OCI-LY1 (cell line): Measurements from ENCODE around the gene TECTA.

ENCODE experiments used
- EZH2 ChIP-seq: fragments of 200-600 bp; sonication (generic), shearing (Covaris generic); IDR thresholded peaks from 2 replicates; pipeline ENCODE4 v1.8.0; 2017; ENCODE audit warnings: borderline replicate concordance, mixed run types, mild to moderate bottlenecking, antibody characterized with exemption, low read length, moderate library complexity, mixed read lengths
- TF ChIP-seq, protein P1 (sequence below): fragments of 200-600 bp; sonication (generic), shearing (Covaris generic); IDR thresholded peaks from 2 replicates; pipeline ENCODE4 v1.5.1; 2017; ENCODE audit warnings: mild to moderate bottlenecking, antibody characterized with exemption, low read length, moderate library complexity, mixed read lengths

- TF ChIP-seq, protein P1, sequence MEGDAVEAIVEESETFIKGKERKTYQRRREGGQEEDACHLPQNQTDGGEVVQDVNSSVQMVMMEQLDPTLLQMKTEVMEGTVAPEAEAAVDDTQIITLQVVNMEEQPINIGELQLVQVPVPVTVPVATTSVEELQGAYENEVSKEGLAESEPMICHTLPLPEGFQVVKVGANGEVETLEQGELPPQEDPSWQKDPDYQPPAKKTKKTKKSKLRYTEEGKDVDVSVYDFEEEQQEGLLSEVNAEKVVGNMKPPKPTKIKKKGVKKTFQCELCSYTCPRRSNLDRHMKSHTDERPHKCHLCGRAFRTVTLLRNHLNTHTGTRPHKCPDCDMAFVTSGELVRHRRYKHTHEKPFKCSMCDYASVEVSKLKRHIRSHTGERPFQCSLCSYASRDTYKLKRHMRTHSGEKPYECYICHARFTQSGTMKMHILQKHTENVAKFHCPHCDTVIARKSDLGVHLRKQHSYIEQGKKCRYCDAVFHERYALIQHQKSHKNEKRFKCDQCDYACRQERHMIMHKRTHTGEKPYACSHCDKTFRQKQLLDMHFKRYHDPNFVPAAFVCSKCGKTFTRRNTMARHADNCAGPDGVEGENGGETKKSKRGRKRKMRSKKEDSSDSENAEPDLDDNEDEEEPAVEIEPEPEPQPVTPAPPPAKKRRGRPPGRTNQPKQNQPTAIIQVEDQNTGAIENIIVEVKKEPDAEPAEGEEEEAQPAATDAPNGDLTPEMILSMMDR, result no peak
- TF ChIP-seq EZH2, result no peak
Measured at GRCh38 chr11:121213362-121213893, 112.4 kb downstream of the TECTA start.
